Measurements from ENCODE around the gene FAM221A. TPM values are rescaled to one million over a fixed set of nuclear protein-coding genes. Genes with fewer than 3 reads are reported as not detected.

FAM221A gene
- total and polyA plus RNA-seq, 2 of the 8 experiments (the other 6 are each of a cell fraction or from before 2014, with no cell fraction given) = 21.5 to 39.0 TPM

GRCh38 chr7:23687011-23687410 is 7.0 kb downstream of the FAM221A start (continued):
- TF ChIP-seq CHD7 (IDR thresholded peaks at IDR 0.05; ENCODE audit: insufficient replicate concordance, low read length) (no peak), SIRT6 (IDR thresholded peaks at IDR 0.05; ENCODE audit: low read length) (no peak), RXRA (IDR thresholded peaks at IDR 0.05; ENCODE audit: insufficient read depth, low read depth, low read length) (no peak), RAD21 (IDR thresholded peaks at IDR 0.05 in 1 of 2, conservative IDR thresholded peaks at IDR 0.05 in 1 of 2; ENCODE audit: low read depth in 2 of 2, low read length in 2 of 2) (no peak), SRF (IDR thresholded peaks at IDR 0.05; ENCODE audit: low read depth, low read length) (no peak), SIX5 (IDR thresholded peaks at IDR 0.05; ENCODE audit: low read depth, low read length) (no peak), SIN3A (conservative IDR thresholded peaks at IDR 0.05 in 1 of 2, IDR thresholded peaks at IDR 0.05 in 1 of 2; ENCODE audit: low read depth in 1 of 2, low read length in 2 of 2) (no peak), NRF1 (IDR thresholded peaks at IDR 0.05; ENCODE audit: low read depth, low read length) (no peak), SUZ12 (IDR thresholded peaks at IDR 0.05; ENCODE audit: low read length) (no peak), BRCA1 (IDR thresholded peaks at IDR 0.05; ENCODE audit: low read depth, low read length) (no peak), SP1 (IDR thresholded peaks at IDR 0.05; ENCODE audit: low read depth, low read length) (no peak), YY1 (IDR thresholded peaks at IDR 0.05; ENCODE audit: low read depth, low read length) (no peak)

Data from H1 (cell line).